ENCODE results near the gene SIRPB2. TPM values are rescaled to one million over a fixed set of nuclear protein-coding genes. Genes with fewer than 3 reads are reported as not detected.
A peak's percentile ranks its signal among the peaks of the same experiment; 100 is the strongest.

The SIRPB2 gene
- total and polyA plus RNA-seq, 2 of the 4 experiments (the other 2 are of a cell fraction) = not detected

- Histone ChIP-seq H3K4me1 (ENCODE audit: control insufficient read depth, insufficient read depth, low read length) (peaks cover 7% of the 10 kb centered on the region), H2AK9ac (replicated peaks; ENCODE audit: low read depth, low read length, poor library complexity) (no peak overlapping the region), H4K5ac (ENCODE audit: low read depth, low read length) (no peak overlapping the region), H3K27me3 (ENCODE audit: control insufficient read depth, insufficient read depth, low read length) (no peaks in the 10 kb centered on the region), H3K14ac (replicated peaks; ENCODE audit: low read depth, low read length) (no peak overlapping the region), H3K4ac (ENCODE audit: low read depth, low read length) (no peak overlapping the region), H4K20me1 (ENCODE audit: insufficient read depth, low read length) (no peaks in the 10 kb centered on the region), H3K36me3 (ENCODE audit: control insufficient read depth, insufficient read depth, low read length) (no peaks in the 10 kb centered on the region), H2BK120ac (ENCODE audit: low read depth, low read length) (no peak overlapping the region), H3K23ac (ENCODE audit: low read depth, low read length) (no peak overlapping the region), H2BK15ac (ENCODE audit: low read depth, low read length) (no peak overlapping the region), H3K9me3 (ENCODE audit: control insufficient read depth, insufficient read depth, low read length) (no peaks in the 10 kb centered on the region), H2BK5ac (ENCODE audit: low read depth, low read length, poor library complexity, severe bottlenecking) (no peak overlapping the region), H3K18ac (ENCODE audit: low read depth, low read length) (no peak overlapping the region), H3K4me2 (ENCODE audit: low read depth, low read length) (no peak overlapping the region), H3K56ac (ENCODE audit: extremely low read depth, insufficient read depth, low read length) (no peak overlapping the region), H2AFZ (replicated peaks; ENCODE audit: low read length, poor library complexity) (no peak overlapping the region), H3K27ac (ENCODE audit: insufficient read depth, low read length) (no peak overlapping the region), H2BK20ac (ENCODE audit: low read depth, low read length) (no peak overlapping the region), H4K8ac (ENCODE audit: low read depth in 2 of 2, low read length in 2 of 2) (no peak overlapping the region), H3K79me1 (ENCODE audit: low read depth in 1 of 2, low read length in 2 of 2) (no peaks in the 10 kb centered on the region), H4K91ac (ENCODE audit: insufficient read depth, low read depth, low read length) (no peak overlapping the region), H3K4me3 (ENCODE audit: insufficient read depth, low read depth, low read length) (no peak overlapping the region), H3K9me1 (ENCODE audit: insufficient read depth, low read length) (peaks cover 6% of the 10 kb centered on the region; the same call in 1 of the 2 replicates), H2AK5ac (ENCODE audit: low read depth, low read length) (no peak overlapping the region), H3K9ac (ENCODE audit: low read depth, low read length) (no peak overlapping the region)
- DNase-seq = no peak
- intact Hi-C loops (cut with micrococcal nuclease) (no loop called here), in situ Hi-C loops (cut with MboI; ENCODE audit: low sequenced_read_pairs) (no loop called here), dilution Hi-C loops (cut with HindIII; ENCODE audit: low sequenced_read_pairs, unreplicated experiment) (no loop called here)
- CTCF ChIA-PET = no interaction called here
- ATAC-seq (ENCODE audit: low read depth) = no peak
- POLR2A ChIA-PET (ENCODE audit: unreplicated experiment) = no interaction called here
- TF ChIP-seq MAFK (IDR thresholded peaks at IDR 0.05; ENCODE audit: low read depth, low read length) (no peak), POLR2A (IDR thresholded peaks at IDR 0.05; ENCODE audit: low read depth, low read length) (0 out of 2 replicates have a peak, but pooled peaks have one; percentile 29), MAZ (IDR thresholded peaks at IDR 0.05; ENCODE audit: borderline replicate concordance, low read depth, low read length) (no peak), MXI1 (IDR thresholded peaks at IDR 0.05; ENCODE audit: borderline replicate concordance, low read depth, low read length) (no peak), CHD1 (IDR thresholded peaks at IDR 0.05; ENCODE audit: low read depth, low read length) (no peak)
- BruUV-seq (replicated peaks) = no TSS peak
- WGBS, 2 experiments (ENCODE audit: extremely low coverage in 2 of 2, insufficient read length in 1 of 2) = no CpG with 5 or more reads among the region's 4 CpGs
These were observed 62.0 kb downstream of the SIRPB2 start for GRCh38 chr20:1429143-1429728.
